ENCODE measurements around the gene LEKR1. TPM values are rescaled to one million over a fixed set of nuclear protein-coding genes. Genes with fewer than 3 reads are reported as not detected.

The LEKR1 gene
- total and polyA plus RNA-seq, 2 of the 13 experiments (the other 11 are each of a cell fraction or from before 2014, with no cell fraction given) = 0.49 to 1.5 TPM

GRCh38 chr3:156817646-156818272 is 8.4 kb upstream of the LEKR1 start:
- Histone ChIP-seq H3K36me3 (replicated peaks in 1 of 2; ENCODE audit: control insufficient read depth in 1 of 2, insufficient read depth in 2 of 2, low read length in 2 of 2) (no peaks in the 10 kb centered on the region), H3K27me3 (ENCODE audit: control insufficient read depth in 1 of 2, insufficient read depth in 2 of 2, low read length in 2 of 2) (no peaks in the 10 kb centered on the region), H3K4me1 (ENCODE audit: insufficient read depth, low read length) (peaks cover 17% of the 10 kb centered on the region), H3K4me3 (replicated peaks in 1 of 3; ENCODE audit: insufficient read depth in 1 of 3, low read depth in 2 of 3, low read length in 3 of 3) (no peak overlapping the region), H3K9me3 (ENCODE audit: low read length) (no peaks in the 10 kb centered on the region), H4K20me1 (ENCODE audit: insufficient read depth, low read length) (no peaks in the 10 kb centered on the region), H2AFZ (ENCODE audit: low read length) (no peak overlapping the region), H3K9ac (ENCODE audit: insufficient read depth, low read depth, low read length) (peak overlapping the region; percentile 17; the same call in 1 of the 2 replicates), H3K79me2 (ENCODE audit: insufficient read depth, low read length) (no peaks in the 10 kb centered on the region), H3K27ac (ENCODE audit: extremely low read length, insufficient read depth, low read length) (no peak overlapping the region), H3K4me2 (ENCODE audit: low read depth, low read length) (peak overlapping the region; percentile 44)
- no TSS peak for BruUV-seq (replicated peaks)
- ChIA-PET CTCF (ENCODE audit: low intra/inter-chr PET ratio, low total read pairs) (no interaction called here), POLR2A (no interaction called here)
- TF ChIP-seq ZNF484 (CRISPR knock-in tag; IDR thresholded peaks at IDR 0.05; ENCODE audit: borderline replicate concordance, low read depth) = no peak
- no peak for ATAC-seq
- no peak for FAIRE-seq
- intact Hi-C loops (cut with micrococcal nuclease; ENCODE audit: unreplicated experiment) (loop anchor here (10.0 kb wide), 1 partner anchor 267 kb away; no protein-coding TSS in a partner anchor), in situ Hi-C loops (cut with HindIII; ENCODE audit: extremely low pct_ligation_motif_present, low pct_unique_long_range_greater_than_20kb) (no loop called here)
- no peak for DNase-seq (ENCODE audit: low spot score)
- WGBS (ENCODE audit: low lambda C conversion rate) = 55% methylated on average over 5 of the region's 5 CpGs

- Histone ChIP-seq H3K36me3 (replicated peaks in 1 of 2; ENCODE audit: control insufficient read depth in 1 of 2, insufficient read depth in 2 of 2, low read length in 2 of 2) (no peaks in the 10 kb centered on the region), H3K9ac (ENCODE audit: insufficient read depth, low read depth, low read length) (no peak overlapping the region), H3K79me2 (ENCODE audit: insufficient read depth, low read length) (no peaks in the 10 kb centered on the region), H3K4me3 (replicated peaks in 1 of 3; ENCODE audit: insufficient read depth in 1 of 3, low read depth in 2 of 3, low read length in 3 of 3) (no peak overlapping the region), H3K9me3 (ENCODE audit: low read length) (no peaks in the 10 kb centered on the region), H3K4me1 (ENCODE audit: insufficient read depth, low read length) (peaks cover 12% of the 10 kb centered on the region; the same call in 1 of the 2 replicates), H3K4me2 (ENCODE audit: low read depth, low read length) (no peak overlapping the region), H3K27ac (ENCODE audit: extremely low read length, insufficient read depth, low read length) (no peak overlapping the region), H2AFZ (ENCODE audit: low read length) (no peak overlapping the region), H3K27me3 (ENCODE audit: control insufficient read depth in 1 of 2, insufficient read depth in 2 of 2, low read length in 2 of 2) (no peaks in the 10 kb centered on the region), H4K20me1 (ENCODE audit: insufficient read depth, low read length) (no peaks in the 10 kb centered on the region)
- no TSS peak for BruUV-seq (replicated peaks)
- FAIRE-seq (no peak), ATAC-seq (no peak), DNase-seq (ENCODE audit: low spot score) (no peak)
- ChIA-PET CTCF (ENCODE audit: low intra/inter-chr PET ratio, low total read pairs) (no interaction called here), POLR2A (no interaction called here)
- WGBS (ENCODE audit: low lambda C conversion rate) = 85% methylated on average over 2 of the region's 2 CpGs
- intact Hi-C loops (cut with micrococcal nuclease; ENCODE audit: unreplicated experiment) (loop anchor here (10.0 kb wide), 1 partner anchor 267 kb away; no protein-coding TSS in a partner anchor), in situ Hi-C loops (cut with HindIII; ENCODE audit: extremely low pct_ligation_motif_present, low pct_unique_long_range_greater_than_20kb) (no loop called here)
- TF ChIP-seq ARHGAP35 (CRISPR knock-in tag; IDR thresholded peaks at IDR 0.05; ENCODE audit: borderline replicate concordance) (no peak), TAF1 (CRISPR knock-in tag; IDR thresholded peaks at IDR 0.05) (no peak), ZNF484 (CRISPR knock-in tag; IDR thresholded peaks at IDR 0.05; ENCODE audit: borderline replicate concordance, low read depth) (no peak), GLMP (CRISPR knock-in tag; IDR thresholded peaks at IDR 0.05; ENCODE audit: borderline replicate concordance) (no peak), ZFY (CRISPR knock-in tag; IDR thresholded peaks at IDR 0.05) (no peak), ZFP1 (CRISPR knock-in tag; IDR thresholded peaks at IDR 0.05) (no peak), HOXD1 (CRISPR knock-in tag; IDR thresholded peaks at IDR 0.05) (no peak), ZNF446 (CRISPR knock-in tag; IDR thresholded peaks at IDR 0.05) (no peak), ZNF644 (CRISPR knock-in tag; IDR thresholded peaks at IDR 0.05; ENCODE audit: low read depth) (no peak), ZNF691 (CRISPR knock-in tag; IDR thresholded peaks at IDR 0.05; ENCODE audit: borderline replicate concordance, low read depth) (no peak), ZFP90 (CRISPR knock-in tag; IDR thresholded peaks at IDR 0.05; ENCODE audit: borderline replicate concordance) (no peak), ZNF766 (CRISPR knock-in tag; IDR thresholded peaks at IDR 0.05; ENCODE audit: borderline replicate concordance) (no peak), ZFP41 (CRISPR knock-in tag; IDR thresholded peaks at IDR 0.05; ENCODE audit: borderline replicate concordance) (no peak), ARID2 (CRISPR knock-in tag; IDR thresholded peaks at IDR 0.05; ENCODE audit: borderline replicate concordance) (no peak)
Measured at GRCh38 chr3:156818273-156818651, 7.9 kb upstream of the LEKR1 start.
